HG02571 (cell line): ENCODE data around the gene HAUS7.

Source experiments
- ATAC-seq: cut with Tn5 transposase; IDR thresholded peaks from one replicate; pipeline ENCODE4 v1.9.1; 2021; ENCODE audit warnings: mild to moderate bottlenecking, moderate library complexity; ENCODE audit not compliant: unreplicated experiment

The HAUS7 gene

GRCh38 chrX:153441981-153442380, 28.4 kb downstream of the HAUS7 start:
- no peak for ATAC-seq

- ATAC-seq, result no peak
These were observed 29.1 kb downstream of the HAUS7 start for GRCh38 chrX:153441296-153441695.

- ATAC-seq, result no peak
These were observed 29.7 kb downstream of the HAUS7 start for GRCh38 chrX:153440556-153441135.

- no peak for ATAC-seq
These were observed 30.4 kb downstream of the HAUS7 start for GRCh38 chrX:153439977-153440376.

- ATAC-seq, result no peak
These were observed 31.8 kb downstream of the HAUS7 start for GRCh38 chrX:153438532-153438931.

- no peak for ATAC-seq
These were observed 34.5 kb downstream of the HAUS7 start for GRCh38 chrX:153435845-153436244.

- no peak for ATAC-seq
These were observed 35.6 kb downstream of the HAUS7 start for GRCh38 chrX:153434801-153435200.

- ATAC-seq, result no peak
These were observed 36.5 kb downstream of the HAUS7 start for GRCh38 chrX:153433781-153434285.

- no peak for ATAC-seq
These were observed 37.2 kb downstream of the HAUS7 start for GRCh38 chrX:153433161-153433680.

- ATAC-seq, result no peak
These were observed 39.6 kb downstream of the HAUS7 start for GRCh38 chrX:153430796-153431195.

GRCh38 chrX:153426204-153426603, 44.2 kb downstream of the HAUS7 start:
- ATAC-seq, result no peak

GRCh38 chrX:153423652-153424051, 46.7 kb downstream of the HAUS7 start:
- ATAC-seq, result no peak

GRCh38 chrX:153421856-153422255, 48.5 kb downstream of the HAUS7 start:
- no peak for ATAC-seq

GRCh38 chrX:153420851-153421599, 49.4 kb downstream of the HAUS7 start:
- no peak for ATAC-seq

- no peak for ATAC-seq
These were observed 52.7 kb downstream of the HAUS7 start for GRCh38 chrX:153417637-153418036.

GRCh38 chrX:153416781-153417450, 53.5 kb downstream of the HAUS7 start:
- ATAC-seq, result no peak

- no peak for ATAC-seq
These were observed 55.4 kb downstream of the HAUS7 start for GRCh38 chrX:153414856-153415510.

GRCh38 chrX:153413731-153414130, 56.6 kb downstream of the HAUS7 start:
- no peak for ATAC-seq

GRCh38 chrX:153412746-153413720, 57.3 kb downstream of the HAUS7 start:
- ATAC-seq, result no peak

GRCh38 chrX:153411988-153412574, 58.3 kb downstream of the HAUS7 start:
- no peak for ATAC-seq
